CD14-positive monocyte (primary cell): Measurements from ENCODE around the gene LDLRAD4. TPM values are rescaled to one million over a fixed set of nuclear protein-coding genes. Genes with fewer than 3 reads are reported as not detected.

Experiments used
- DNase-seq, 3 donors: peaks; one replicate each; pipeline ENCODE4 v3.0.0-alpha.2; 2011 to 2022
- H2AFZ ChIP-seq: 2 replicates; pipeline ENCODE4 v1.6.0; 2012; ENCODE audit warnings: mild to moderate bottlenecking, low read depth, low read length, inconsistent platforms; ENCODE audit not compliant: insufficient read depth, poor library complexity, severe bottlenecking
- H3K27ac ChIP-seq, 2 donors: 1 replicate in 1 of 2; 2 replicates in 1 of 2; pipeline ENCODE4 v1.5.1; 2012 to 2013; ENCODE audit warnings: low read length in 2 of 2, control low read depth in 1 of 2, inconsistent platforms in 1 of 2, low read depth in 1 of 2, mild to moderate bottlenecking in 1 of 2
- H3K27me3 ChIP-seq, 2 donors: one replicate each; pipeline versions ENCODE4 v1.6.0 to v1.6.1; 2011 to 2013; ENCODE audit warnings: low read length in 2 of 2; ENCODE audit not compliant: control insufficient read depth in 2 of 2, insufficient read depth in 2 of 2
- H3K36me3 ChIP-seq, 2 donors: replicated peaks in 1 of 2; 1 replicate in 1 of 2; 2 replicates in 1 of 2; pipeline versions ENCODE4 v1.5.1 to v1.6.1; 2012 to 2013; ENCODE audit warnings: low read length in 2 of 2, control low read depth in 1 of 2, inconsistent platforms in 1 of 2, mild to moderate bottlenecking in 1 of 2; ENCODE audit not compliant: insufficient read depth in 2 of 2, control insufficient read depth in 1 of 2
- H3K4me1 ChIP-seq, 2 donors: 1 replicate in 1 of 2; 2 replicates in 1 of 2; pipeline versions ENCODE4 v1.5.1 to v1.6.1; 2012 to 2013; ENCODE audit warnings: low read length in 2 of 2, control low read depth in 1 of 2, inconsistent platforms in 1 of 2, mild to moderate bottlenecking in 1 of 2, moderate library complexity in 1 of 2; ENCODE audit not compliant: insufficient read depth in 2 of 2, control insufficient read depth in 1 of 2
- H3K4me2 ChIP-seq: replicated peaks from 2 replicates; pipeline ENCODE3; 2012; ENCODE audit warnings: low read length, moderate library complexity, mild to moderate bottlenecking; ENCODE audit not compliant: poor library complexity, severe bottlenecking; ENCODE audit errors: extremely low read depth
- H3K4me3 ChIP-seq, 3 experiments: fragments of 200-600 bp in 1 of 3; sonication (generic) in 1 of 3; replicated peaks in 1 of 3; 1 replicate in 2 of 3; 2 replicates in 1 of 3; pipeline ENCODE4 v1.5.1; 2011 to 2013; ENCODE audit warnings: low read length in 3 of 3, mild to moderate bottlenecking in 3 of 3, control low read depth in 2 of 3, low read depth in 2 of 3, inconsistent platforms in 1 of 3, moderate library complexity in 1 of 3
- H3K79me2 ChIP-seq: 2 replicates; pipeline ENCODE4 v1.6.0; 2012; ENCODE audit warnings: mild to moderate bottlenecking, control low read depth, inconsistent platforms, low read length, moderate library complexity; ENCODE audit not compliant: insufficient read depth
- H3K9ac ChIP-seq: 2 replicates; pipeline ENCODE4 v1.6.0; 2017; ENCODE audit warnings: low read length, mild to moderate bottlenecking; ENCODE audit not compliant: insufficient read depth, poor library complexity, severe bottlenecking
- H3K9me3 ChIP-seq, 2 donors: replicated peaks in 1 of 2; 1 replicate in 1 of 2; 2 replicates in 1 of 2; pipeline versions ENCODE4 v1.5.1 to v1.6.1; 2012 to 2013; ENCODE audit warnings: low read length in 2 of 2, control low read depth in 1 of 2; ENCODE audit not compliant: control insufficient read depth in 1 of 2, insufficient read depth in 1 of 2
- H4K20me1 ChIP-seq: 2 replicates; pipeline ENCODE4 v1.6.0; 2012; ENCODE audit warnings: mild to moderate bottlenecking, low read length, control low read depth, moderate library complexity; ENCODE audit not compliant: insufficient read depth
- H3K27ac Mint-ChIP-seq, 7 donors: one replicate each; pipeline ENCODE4 v1.8.0; 2020; ENCODE audit warnings: mild to moderate bottlenecking in 7 of 7, mixed read lengths in 7 of 7, moderate library complexity in 6 of 7, inconsistent platforms in 2 of 7
- H3K27me3 Mint-ChIP-seq, 3 donors: one replicate each; pipeline ENCODE4 v1.8.0; 2021 to 2022; ENCODE audit warnings: low read depth in 3 of 3, mild to moderate bottlenecking in 3 of 3, mixed read lengths in 3 of 3, moderate library complexity in 3 of 3, inconsistent platforms in 1 of 3
- H3K36me3 Mint-ChIP-seq, 2 donors: one replicate each; pipeline ENCODE4 v1.8.0; 2020; ENCODE audit warnings: mixed read lengths in 2 of 2, inconsistent platforms in 1 of 2, mild to moderate bottlenecking in 1 of 2
- H3K4me1 Mint-ChIP-seq: one replicate; pipeline ENCODE4 v1.8.0; 2020; ENCODE audit warnings: mild to moderate bottlenecking, mixed read lengths
- H3K4me3 Mint-ChIP-seq, 2 donors: one replicate each; pipeline ENCODE4 v1.8.0; 2020; ENCODE audit warnings: mild to moderate bottlenecking in 2 of 2, mixed read lengths in 2 of 2, moderate library complexity in 1 of 2
- H3K9me3 Mint-ChIP-seq, 7 donors: one replicate each; pipeline ENCODE4 v1.8.0; 2020 to 2022; ENCODE audit warnings: mixed read lengths in 7 of 7, mild to moderate bottlenecking in 6 of 7, moderate library complexity in 6 of 7, inconsistent platforms in 2 of 7
- CTCF ChIP-seq: fragments of 200-600 bp; IDR thresholded peaks from one replicate; pipeline ENCODE4 v1.8.0; 2022; ENCODE audit warnings: antibody characterized with exemption, mild to moderate bottlenecking
- WGBS: methylation state at CpG from one replicate; pipeline ENCODE4 v1.1.5; 2013; ENCODE audit warnings: missing lambda C conversion rate; ENCODE audit not compliant: insufficient coverage; 5-methylcytosine and 5-hydroxymethylcytosine counted together
- intact Hi-C, 2 donors: fragments of 100-400 bp; cut with micrococcal nuclease; formaldehyde crosslinking; loops; one replicate each; pipeline versions ENCODE4 v1.15.0 to v1.15.1; 2023
- polyA plus RNA-seq, 3 donors: library from polyadenylated mRNA; depleted of rRNA in 1 of 3; unstranded in 2 of 3; stranded (reverse) in 1 of 3; fragments of 300-500 nt in 2 of 3; fragments of >200 nt in 1 of 3; fragmentation: Illumina TruSeq in 2 of 3; gene quantifications; 1 replicate in 2 of 3; 2 replicates in 1 of 3; pipeline ENCODE4 v1.2.3, GENCODE V29; 2012 to 2021

The LDLRAD4 gene
- polyA plus RNA-seq, 3 donors = 13.5 to 15.4 (median 13.8) TPM

DNA sequence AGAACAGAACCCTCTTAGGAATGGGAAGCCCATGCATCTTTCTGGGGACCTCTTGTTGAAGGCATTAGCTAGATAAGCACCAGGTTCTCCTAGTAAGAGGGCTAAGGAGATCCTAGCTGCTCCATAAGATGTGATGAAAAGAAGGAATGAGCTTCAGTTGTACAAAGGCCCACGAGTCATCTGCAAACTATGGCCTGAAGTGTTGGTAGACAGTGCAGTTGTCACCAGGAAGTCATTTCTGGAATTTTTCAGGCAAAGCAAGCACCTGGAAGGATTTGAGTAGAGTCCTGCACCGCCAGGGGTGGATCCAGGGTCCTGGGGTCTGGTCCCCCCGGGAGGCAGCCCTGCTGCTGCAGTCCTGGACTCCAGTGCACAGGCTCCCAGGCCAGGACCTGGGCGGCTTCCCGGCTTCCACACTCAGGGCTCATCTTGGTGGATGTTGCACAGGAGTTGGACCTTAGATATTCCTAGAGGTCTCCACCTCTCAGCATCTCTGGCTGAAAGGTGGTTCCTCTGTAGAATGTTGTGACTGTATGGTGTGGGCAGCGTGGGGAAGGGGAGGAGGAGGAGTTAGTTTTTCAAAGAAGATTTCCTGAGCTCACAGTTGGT lies 85.3 kb downstream of the LDLRAD4 start:
- no peaks in the 10 kb centered on the region for H3K36me3 ChIP-seq
- H3K79me2 ChIP-seq = no peaks in the 10 kb centered on the region
- no peak for DNase-seq
- peaks cover 13 to 14% of the 10 kb centered on the region in 2 donors for H3K4me1 ChIP-seq
- peaks cover 5 to 9% (median 7%) of the 10 kb centered on the region in 7 donors for H3K9me3 Mint-ChIP-seq
- no peak for TF ChIP-seq CTCF
- H3K4me3 ChIP-seq = no peak overlapping the region
- no peak overlapping the region for H3K4me2 ChIP-seq
- H3K27ac Mint-ChIP-seq = peak overlapping the region in 1 of 7 donors; percentile 46
- intact Hi-C loops = no loop called here
- no peak overlapping the region for H3K27ac ChIP-seq
- H3K36me3 Mint-ChIP-seq = no peaks in the 10 kb centered on the region
- H3K4me3 Mint-ChIP-seq = no peak overlapping the region
- no peak overlapping the region for H3K9ac ChIP-seq
- peaks cover 7 to 13% (median 7%) of the 10 kb centered on the region in 3 donors for H3K27me3 Mint-ChIP-seq
- H3K9me3 ChIP-seq = no peaks in the 10 kb centered on the region
- H4K20me1 ChIP-seq = peaks cover 22% of the 10 kb centered on the region
- peaks cover 20% of the 10 kb centered on the region for H3K4me1 Mint-ChIP-seq
- no peak overlapping the region for H2AFZ ChIP-seq
- 98% methylated on average over 6 of the region's 6 CpGs for WGBS
- no peaks in the 10 kb centered on the region for H3K27me3 ChIP-seq

DNA sequence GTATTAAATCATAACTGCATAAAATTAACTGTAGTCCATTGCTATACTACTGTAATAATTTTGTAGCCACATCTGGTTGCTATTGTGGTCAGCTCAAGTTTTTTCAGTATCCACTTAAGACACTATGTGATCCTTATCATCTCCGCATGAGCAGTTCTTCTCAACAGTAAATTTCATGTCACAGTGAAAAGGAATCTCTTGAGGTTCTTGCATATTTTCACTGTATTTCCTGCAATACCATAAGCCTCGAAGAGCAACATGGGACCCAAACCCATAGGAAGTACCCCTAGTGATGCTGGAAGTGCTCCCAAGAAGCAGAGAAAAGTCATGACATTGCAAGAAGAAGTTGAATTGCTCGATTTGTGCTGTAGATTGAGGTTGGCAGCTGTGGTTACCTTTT lies 86.7 kb downstream of the LDLRAD4 start:
- 50% methylated on average over 1 of the region's 3 CpGs for WGBS

More for the DNA sequence above, 86.7 kb downstream of the LDLRAD4 start:
- Mint-ChIP-seq H3K36me3 (no peaks in the 10 kb centered on the region), H3K4me1 (peaks cover 20% of the 10 kb centered on the region), H3K27me3 (peaks cover 7 to 11% (median 7%) of the 10 kb centered on the region in 3 donors), H3K4me3 (no peak overlapping the region), H3K9me3 (peaks cover 5 to 9% (median 7%) of the 10 kb centered on the region in 7 donors), H3K27ac (no peak overlapping the region)
- Histone ChIP-seq H3K9ac (no peak overlapping the region), H3K36me3 (no peaks in the 10 kb centered on the region), H3K27ac (no peak overlapping the region), H3K4me3 (no peak overlapping the region), H3K79me2 (no peaks in the 10 kb centered on the region), H3K9me3 (no peaks in the 10 kb centered on the region), H3K4me2 (no peak overlapping the region), H3K4me1 (peaks cover 13 to 14% of the 10 kb centered on the region in 2 donors), H3K27me3 (no peaks in the 10 kb centered on the region), H2AFZ (no peak overlapping the region), H4K20me1 (peaks cover 22% of the 10 kb centered on the region)
- intact Hi-C loops = no loop called here
- TF ChIP-seq CTCF = no peak
- no peak for DNase-seq
